Measurements from ENCODE around the gene ABHD17A. TPM values are rescaled to one million over a fixed set of nuclear protein-coding genes. Genes with fewer than 3 reads are reported as not detected.

ABHD17A gene
- total and polyA plus RNA-seq, 9 of the 15 experiments (the other 6 are each of a cell fraction or from before 2014, with no cell fraction given) = 0.04 to 135 (median 21.8) TPM; not detected in 1

GRCh38 chr19:1836458-1837221 lies 48.7 kb downstream of the ABHD17A start (continued):
- TF ChIP-seq NR0B1 (IDR thresholded peaks at IDR 0.05; ENCODE audit: partially characterized antibody) (no peak), ZNF699 (CRISPR knock-in tag; IDR thresholded peaks at IDR 0.05; ENCODE audit: insufficient replicate concordance) (no peak), NRF1 (conservative IDR thresholded peaks at IDR 0.05 in 1 of 2, IDR thresholded peaks at IDR 0.05 in 1 of 2) (peak in 1 of 2 experiments; percentile 33; a peak in 1 of 4 replicates), ARID2 (IDR thresholded peaks at IDR 0.05) (no peak), STAT5B (CRISPR knock-in tag; IDR thresholded peaks at IDR 0.05) (no peak), CEBPZ (IDR thresholded peaks at IDR 0.05; ENCODE audit: borderline replicate concordance, low read depth, low read length) (no peak), TCFL5 (CRISPR knock-in tag; conservative IDR thresholded peaks at IDR 0.05) (no peak), CBFA2T3 (IDR thresholded peaks at IDR 0.05) (peak; percentile 98), NFYB (IDR thresholded peaks at IDR 0.05; ENCODE audit: extremely low read depth, insufficient read length) (no peak), ZNF212 (CRISPR knock-in tag; IDR thresholded peaks at IDR 0.05) (no peak), TAF1 (IDR thresholded peaks at IDR 0.05; ENCODE audit: control insufficient read depth, extremely low read depth, insufficient read depth, low read length, severe bottlenecking) (no peak), PURB (CRISPR knock-in tag; IDR thresholded peaks at IDR 0.05; ENCODE audit: low read depth) (no peak), NCOA4 (IDR thresholded peaks at IDR 0.05; ENCODE audit: partially characterized antibody) (no peak), JUN (IDR thresholded peaks at IDR 0.05; ENCODE audit: borderline replicate concordance, low read depth, low read length) (no peak), JUN (CRISPR knock-in tag; IDR thresholded peaks at IDR 0.05; ENCODE audit: borderline replicate concordance) (no peak), SRF (CRISPR knock-in tag; IDR thresholded peaks at IDR 0.05) (peak in 1 of 2 experiments; percentile 53; a peak in 1 of 4 replicates), ZBTB11 (CRISPR knock-in tag; IDR thresholded peaks at IDR 0.05) (peak in 1 of 3 experiments; percentile 50; a peak in 1 of 6 replicates)

Measured in K562 (cell line).